GM12864 (cell line): ENCODE results near the gene MYLK.

Experiments used
- DNase-seq: peaks from one replicate; pipeline ENCODE4 v3.0.0-alpha.2; 2011; ENCODE audit warnings: low read depth
- H3K4me3 ChIP-seq: 2 replicates; pipeline ENCODE4 v1.5.1; 2011; ENCODE audit warnings: mild to moderate bottlenecking, low read depth, low read length, control low read depth
- TF ChIP-seq, protein P1 (sequence below): IDR thresholded peaks from 2 replicates; pipeline ENCODE4 v1.5.1; 2011; ENCODE audit warnings: low read depth, mild to moderate bottlenecking, moderate library complexity, low read length, control low read depth, inconsistent platforms; ENCODE audit errors: missing control alignments

The MYLK gene

DNA sequence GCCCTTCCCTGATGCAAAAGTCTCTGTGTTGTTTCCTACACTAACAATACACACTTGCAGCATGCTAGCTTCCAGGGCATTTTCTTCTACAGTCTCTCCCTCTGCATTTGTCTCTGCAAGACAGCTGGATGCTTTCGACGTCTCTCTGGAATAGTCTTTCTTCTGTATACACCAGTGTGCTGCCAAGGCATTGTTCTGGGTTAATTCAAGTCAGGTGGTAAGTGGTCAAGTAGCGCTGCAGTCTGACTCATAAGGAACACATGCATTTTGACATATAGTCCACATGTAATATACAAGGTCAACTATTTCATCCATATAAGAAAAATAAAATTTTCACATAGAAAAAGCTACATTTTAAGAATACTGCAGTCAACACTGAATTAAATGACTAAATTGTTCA, 92.7 kb downstream of the MYLK start:
- DNase-seq, result no peak
- TF ChIP-seq, protein P1, sequence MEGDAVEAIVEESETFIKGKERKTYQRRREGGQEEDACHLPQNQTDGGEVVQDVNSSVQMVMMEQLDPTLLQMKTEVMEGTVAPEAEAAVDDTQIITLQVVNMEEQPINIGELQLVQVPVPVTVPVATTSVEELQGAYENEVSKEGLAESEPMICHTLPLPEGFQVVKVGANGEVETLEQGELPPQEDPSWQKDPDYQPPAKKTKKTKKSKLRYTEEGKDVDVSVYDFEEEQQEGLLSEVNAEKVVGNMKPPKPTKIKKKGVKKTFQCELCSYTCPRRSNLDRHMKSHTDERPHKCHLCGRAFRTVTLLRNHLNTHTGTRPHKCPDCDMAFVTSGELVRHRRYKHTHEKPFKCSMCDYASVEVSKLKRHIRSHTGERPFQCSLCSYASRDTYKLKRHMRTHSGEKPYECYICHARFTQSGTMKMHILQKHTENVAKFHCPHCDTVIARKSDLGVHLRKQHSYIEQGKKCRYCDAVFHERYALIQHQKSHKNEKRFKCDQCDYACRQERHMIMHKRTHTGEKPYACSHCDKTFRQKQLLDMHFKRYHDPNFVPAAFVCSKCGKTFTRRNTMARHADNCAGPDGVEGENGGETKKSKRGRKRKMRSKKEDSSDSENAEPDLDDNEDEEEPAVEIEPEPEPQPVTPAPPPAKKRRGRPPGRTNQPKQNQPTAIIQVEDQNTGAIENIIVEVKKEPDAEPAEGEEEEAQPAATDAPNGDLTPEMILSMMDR, result no peak
- H3K4me3 ChIP-seq, result no peak overlapping the region

DNA sequence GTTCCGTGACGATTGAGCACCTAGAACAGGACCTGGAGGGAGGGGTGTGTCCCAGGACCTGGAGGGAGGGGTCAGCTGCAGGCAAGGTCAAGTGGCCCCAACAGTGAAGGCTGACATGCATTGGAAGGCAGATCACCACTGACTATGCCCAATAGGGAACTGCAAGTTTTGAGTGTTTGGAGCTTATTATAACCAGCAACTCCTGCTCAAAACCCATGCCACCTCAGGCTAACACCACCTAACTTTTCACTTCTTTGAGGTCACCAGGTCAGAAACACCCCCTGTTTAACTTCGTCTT, 93.1 kb downstream of the MYLK start:
- no peak overlapping the region for H3K4me3 ChIP-seq
- TF ChIP-seq, protein P1, result no peak
- no peak for DNase-seq

DNA sequence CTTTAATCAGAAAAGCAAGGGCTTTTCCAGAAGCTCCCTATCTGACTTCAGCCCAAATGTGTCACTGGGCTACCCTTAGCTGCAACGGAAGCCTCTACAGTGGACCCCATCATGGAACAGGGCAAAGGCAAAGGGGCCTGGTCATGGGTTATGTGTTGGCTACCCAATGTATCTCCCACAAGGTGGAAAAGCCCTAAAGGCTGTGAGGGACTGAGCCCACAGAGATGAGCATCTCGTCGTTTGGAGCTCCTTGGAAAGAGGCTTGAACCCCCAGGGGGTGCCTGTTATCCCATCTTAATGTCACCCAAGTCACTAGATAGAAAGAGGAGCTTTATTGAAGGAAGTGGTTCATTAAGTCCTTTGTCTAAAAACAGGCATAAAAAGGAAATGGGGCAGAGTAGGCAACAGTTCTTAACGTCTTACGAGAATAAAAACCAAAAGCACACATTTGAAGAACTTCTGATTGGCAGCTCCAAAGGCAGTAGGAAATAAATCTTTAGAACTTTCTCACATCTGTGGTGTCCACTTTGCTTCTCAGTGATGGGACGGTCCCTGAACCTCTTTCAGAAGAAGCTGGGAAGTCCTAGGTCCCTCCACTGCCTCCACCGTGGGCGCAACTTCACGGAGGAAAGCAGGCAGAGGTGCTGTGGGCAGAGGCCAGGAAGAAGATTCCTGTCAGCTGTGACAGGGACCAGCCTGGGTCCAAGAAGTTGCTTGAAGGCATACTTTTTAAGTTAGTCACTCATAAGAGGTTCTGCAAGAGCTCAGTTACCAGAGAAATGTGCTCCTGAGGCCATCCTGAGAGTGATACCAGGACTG, 93.7 kb downstream of the MYLK start:
- no peak overlapping the region for H3K4me3 ChIP-seq
- no peak for DNase-seq
- TF ChIP-seq, protein P1, result no peak

DNA sequence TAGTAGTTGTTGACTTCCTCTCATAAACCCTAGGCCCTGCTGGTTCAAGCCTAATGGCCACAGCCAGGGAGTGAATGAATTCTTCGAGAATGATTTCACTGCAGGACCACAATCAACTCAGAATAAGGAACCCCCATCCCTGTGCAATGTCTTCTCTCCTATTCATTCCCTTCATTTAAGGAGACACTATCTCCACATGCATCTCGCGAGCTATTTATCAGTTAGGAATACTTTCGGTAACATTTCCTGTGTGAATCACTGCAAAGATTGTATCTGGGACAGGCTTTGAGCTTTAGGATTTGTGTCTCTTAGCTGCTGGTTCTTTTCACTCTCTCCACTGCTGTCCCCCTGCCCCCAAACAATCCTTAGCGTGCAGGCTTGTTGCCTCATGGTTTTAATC, 94.4 kb downstream of the MYLK start:
- TF ChIP-seq, protein P1, result no peak
- no peak for DNase-seq
- no peak overlapping the region for H3K4me3 ChIP-seq

DNA sequence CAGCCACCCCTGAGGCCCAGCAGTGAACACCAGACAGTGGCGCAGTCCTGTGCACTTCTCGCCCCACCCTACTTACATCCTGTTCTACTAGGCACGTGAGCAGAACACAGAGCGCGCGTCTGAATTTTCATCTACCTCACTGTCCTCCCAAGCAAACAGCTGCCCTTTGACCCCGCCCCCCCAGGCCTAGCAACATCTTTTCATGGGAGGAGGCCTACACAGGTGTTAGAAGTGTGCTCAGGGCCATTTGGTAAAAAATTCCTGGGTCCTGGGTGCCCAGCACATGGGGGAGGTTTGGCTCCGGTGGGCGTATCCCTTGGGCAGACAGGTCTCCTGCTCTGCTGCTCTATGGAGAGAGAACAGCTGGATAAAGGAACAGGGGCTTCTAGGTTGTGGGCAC, 95.0 kb downstream of the MYLK start:
- DNase-seq, result no peak
- no peak overlapping the region for H3K4me3 ChIP-seq
- TF ChIP-seq, protein P1, result no peak

DNA sequence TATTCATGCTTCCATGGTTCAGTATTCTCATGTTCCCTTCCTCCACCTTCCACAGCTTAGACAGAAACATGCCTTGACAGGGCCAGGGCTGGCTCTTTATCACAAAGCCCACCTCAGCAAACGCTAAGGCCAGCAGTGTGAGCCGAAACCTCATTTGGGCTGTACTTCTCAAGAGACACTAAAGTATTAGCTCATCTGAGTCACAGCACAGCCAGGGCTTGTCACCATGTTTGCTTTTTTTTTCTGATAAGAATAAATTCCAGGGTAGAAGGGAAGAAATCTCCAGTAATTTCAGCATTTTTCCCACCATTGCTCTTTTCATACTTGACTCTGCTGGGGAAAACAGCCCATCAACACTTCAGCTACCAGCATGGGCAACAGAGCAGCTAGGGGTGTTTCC, 95.4 kb downstream of the MYLK start:
- DNase-seq, result no peak
- no peak overlapping the region for H3K4me3 ChIP-seq
- TF ChIP-seq, protein P1, result no peak

DNA sequence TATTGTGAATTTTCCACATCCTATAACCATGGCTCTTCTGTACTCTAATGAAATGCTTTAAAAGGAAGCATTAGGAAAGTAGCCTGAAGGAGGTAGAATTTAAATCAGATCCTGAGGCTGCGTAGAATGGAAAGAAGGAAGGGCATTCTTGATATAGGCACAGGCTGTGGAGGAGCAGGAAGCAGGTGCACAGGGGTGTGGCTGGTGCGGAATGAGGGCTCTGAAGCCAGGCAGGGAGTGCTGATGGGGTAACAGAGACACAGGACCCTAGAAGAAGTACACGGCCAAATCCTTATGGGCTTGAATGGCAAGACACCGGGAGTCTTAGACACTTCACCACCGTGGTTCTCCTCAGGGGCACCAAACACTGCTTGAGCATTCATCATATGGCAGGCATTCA, 97.0 kb downstream of the MYLK start:
- DNase-seq, result no peak
- TF ChIP-seq, protein P1, result no peak
- no peak overlapping the region for H3K4me3 ChIP-seq
